ENCODE data around the gene FES. TPM values are rescaled to one million over a fixed set of nuclear protein-coding genes. Genes with fewer than 3 reads are reported as not detected.

The FES gene
- total RNA-seq, 1 donor from 2014 or later: 33.7 TPM

DNA sequence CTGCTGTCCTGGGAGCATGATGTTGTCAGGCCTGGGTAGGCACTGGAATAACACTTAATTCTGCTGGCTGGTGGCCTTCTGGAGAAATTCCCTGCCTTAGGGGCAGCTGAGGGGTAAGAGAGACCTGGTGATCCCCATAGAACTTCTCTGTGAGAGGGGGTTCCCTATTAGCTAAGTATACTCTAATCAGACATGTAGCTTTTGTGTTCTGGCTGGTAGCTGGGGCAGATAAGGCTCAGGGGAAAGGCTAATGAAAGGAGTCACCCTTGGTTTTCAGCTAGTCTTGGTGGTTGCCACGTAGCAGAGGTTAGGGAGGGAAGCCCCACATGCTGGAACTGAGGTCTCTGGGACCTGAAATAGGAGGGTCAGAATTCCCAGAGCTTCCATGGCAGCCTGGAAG lies 49.0 kb downstream of the FES start:
- Mint-ChIP-seq H3K9me3 (no peaks in the 10 kb centered on the region), H3K27ac (peak overlapping the region; percentile 74), H3K36me3 (ENCODE audit: low read depth) (peaks cover 16% of the 10 kb centered on the region), H3K4me1 (peaks cover 48% of the 10 kb centered on the region), H3K27me3 (no peaks in the 10 kb centered on the region), H3K4me3 (peak overlapping the region; percentile 17)
- no peak for DNase-seq
- intact Hi-C loops (cut with micrococcal nuclease): loop anchor here (2.0 to 10.0 kb wide), 6 partner anchors 61 to 1598 kb away; partner anchors contain the start of genes CIB1, IQGAP1 and POLG

DNA sequence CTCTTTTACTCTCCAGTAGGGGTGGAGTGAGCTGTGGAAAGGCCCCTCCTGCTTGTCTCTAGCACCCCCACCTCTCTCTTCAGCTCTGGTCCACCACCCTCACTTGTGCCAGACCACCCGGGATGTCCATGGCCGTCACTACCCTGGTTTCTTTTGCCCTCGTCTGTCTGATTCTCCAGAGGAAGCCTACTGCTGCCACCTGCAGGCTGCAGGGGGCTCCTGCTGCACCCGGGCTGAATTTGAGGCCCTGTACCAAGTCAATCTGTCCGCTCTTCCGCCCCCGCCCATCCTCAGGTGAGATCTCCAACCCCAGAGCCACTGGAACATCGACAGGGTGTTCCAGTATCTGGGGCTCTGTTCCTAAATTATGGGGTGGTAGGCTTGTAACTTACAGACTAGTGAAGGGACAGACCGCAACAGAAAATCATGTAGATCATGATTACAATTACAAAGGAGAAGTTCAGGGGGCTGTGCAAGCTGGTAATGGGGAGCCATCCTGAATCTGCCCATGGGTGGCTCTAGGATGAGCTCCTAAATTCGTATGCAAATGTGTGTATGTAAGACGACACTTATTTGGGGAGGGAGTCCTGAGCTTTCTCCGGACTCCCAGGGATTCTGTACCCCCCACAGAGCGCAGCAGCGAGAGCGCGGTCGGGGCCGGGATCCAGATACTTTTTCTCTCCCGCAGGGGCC lies 50.1 kb downstream of the FES start:
- Mint-ChIP-seq H3K27me3 (no peaks in the 10 kb centered on the region), H3K4me1 (peaks cover 42% of the 10 kb centered on the region), H3K27ac (peak overlapping the region; percentile 89), H3K4me3 (peak overlapping the region; percentile 81), H3K9me3 (no peaks in the 10 kb centered on the region), H3K36me3 (ENCODE audit: low read depth) (peaks cover 21% of the 10 kb centered on the region)
- intact Hi-C loops (cut with micrococcal nuclease): loop anchor here (1.0 to 10.0 kb wide), 8 partner anchors 32 to 1600 kb away; partner anchors contain the start of genes BLM, IQGAP1 and POLG
- DNase-seq: peak; percentile 96

DNA sequence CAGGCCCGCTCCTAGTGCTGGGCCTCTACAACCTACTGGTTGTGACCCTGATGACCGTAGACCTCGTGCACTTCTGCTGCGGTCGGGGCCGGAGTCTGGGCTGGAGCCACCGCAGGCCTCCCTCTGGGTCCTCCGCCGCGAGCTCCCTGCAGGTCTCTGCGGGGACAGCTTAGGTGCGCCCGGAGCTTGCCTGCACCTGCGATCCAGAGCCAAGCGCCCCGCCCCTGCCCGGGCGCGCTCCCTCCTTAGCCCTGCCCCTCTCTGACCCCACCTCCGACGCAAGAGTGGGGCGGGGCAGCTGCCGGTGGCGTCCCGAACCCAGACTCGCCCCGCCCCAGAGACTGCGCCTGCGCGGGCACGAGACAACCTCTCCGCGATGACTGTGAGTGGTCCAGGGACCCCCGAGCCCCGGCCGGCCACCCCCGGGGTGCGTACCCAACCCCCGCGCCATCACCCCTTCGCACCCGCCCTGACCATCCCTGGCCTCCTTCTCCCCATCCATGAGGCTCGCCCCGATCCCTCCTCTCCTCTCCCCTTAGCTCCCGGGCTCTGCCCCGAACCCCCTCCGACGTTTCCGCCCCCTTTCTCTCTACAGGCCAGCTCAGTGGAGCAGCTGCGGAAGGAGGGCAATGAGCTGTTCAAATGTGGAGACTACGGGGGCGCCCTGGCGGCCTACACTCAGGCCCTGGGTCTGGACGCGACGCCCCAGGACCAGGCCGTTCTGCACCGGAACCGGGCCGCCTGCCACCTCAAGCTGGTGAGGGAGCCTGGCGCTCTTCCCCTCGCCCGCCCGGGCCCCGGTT lies 50.8 kb downstream of the FES start, which contains the start of gene UNC45A:
Gene UNC45A, plus strand, starts transcription at position 337 of the 803 bp plus-strand sequence. Its CDS starts 40 bp downstream, at position 377.
- intact Hi-C loops (cut with micrococcal nuclease): loop anchor here (1.0 to 10.0 kb wide), 9 partner anchors 19 to 1600 kb away; partner anchors contain the start of genes BLM, IQGAP1, POLG and RCCD1
- H3K4me3 Mint-ChIP-seq: peak within 1 kb of the TSS; percentile 81
- H3K27ac Mint-ChIP-seq: peak within 1 kb of the TSS; percentile 89
- peaks cover 38% of the 10 kb centered on the region for H3K4me1 Mint-ChIP-seq
- no peaks in the 10 kb centered on the region for H3K9me3 Mint-ChIP-seq
- no peaks in the 10 kb centered on the region for H3K27me3 Mint-ChIP-seq
- DNase-seq: peak; percentile 99
- H3K36me3 Mint-ChIP-seq (ENCODE audit: low read depth): peaks cover 28% of the 10 kb centered on the region

DNA sequence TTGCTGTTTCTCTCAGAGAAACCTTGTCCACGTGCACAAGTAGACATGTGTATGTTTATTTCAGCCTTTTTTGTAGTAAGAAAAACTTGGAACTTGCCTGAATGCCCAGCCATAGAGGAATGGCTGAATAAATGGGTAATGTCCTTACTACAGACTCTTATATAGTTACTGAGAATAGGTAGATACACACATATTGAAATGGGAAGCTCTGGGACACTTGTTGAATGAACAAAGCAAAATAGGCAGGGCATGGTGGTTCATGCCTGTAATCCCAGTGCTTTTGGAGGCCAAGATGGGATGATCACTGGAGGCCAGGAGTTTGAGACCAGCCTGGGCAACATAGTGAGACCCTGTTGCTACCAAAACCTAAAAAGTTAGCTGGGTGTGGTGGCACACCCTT lies 52.5 kb downstream of the FES start:
- H3K36me3 Mint-ChIP-seq (ENCODE audit: low read depth): peaks cover 35% of the 10 kb centered on the region
- DNase-seq: no peak
- intact Hi-C loops (cut with micrococcal nuclease): loop anchor here (10.0 kb wide), 2 partner anchors 552 to 1602 kb away; partner anchors contain the start of genes IQGAP1 and POLG
- no peaks in the 10 kb centered on the region for H3K27me3 Mint-ChIP-seq
- peak overlapping the region; percentile 81 for H3K4me3 Mint-ChIP-seq
- H3K9me3 Mint-ChIP-seq: no peaks in the 10 kb centered on the region
- peaks cover 28% of the 10 kb centered on the region for H3K4me1 Mint-ChIP-seq
- H3K27ac Mint-ChIP-seq: peak overlapping the region; percentile 89

DNA sequence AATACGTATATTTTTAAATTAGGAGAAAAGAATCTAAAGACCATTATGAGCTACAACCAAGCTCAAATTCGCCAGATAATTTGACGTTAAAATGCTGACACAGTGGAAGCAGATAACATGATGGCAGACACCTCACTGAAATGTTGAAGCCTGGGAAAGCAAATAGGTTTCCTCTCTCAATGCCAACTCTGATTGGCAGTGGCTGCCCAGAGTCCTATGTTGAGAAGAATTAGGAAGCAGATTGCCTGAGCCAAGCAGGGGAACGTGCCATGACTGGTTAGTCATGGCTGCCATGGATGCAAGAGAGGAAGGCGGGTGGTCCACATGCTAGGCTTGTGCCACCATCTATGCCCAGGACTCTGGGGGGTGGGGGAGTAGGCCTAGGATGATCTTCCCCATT lies 54.0 kb downstream of the FES start:
- Mint-ChIP-seq H3K9me3 (no peaks in the 10 kb centered on the region), H3K36me3 (ENCODE audit: low read depth) (peaks cover 43% of the 10 kb centered on the region), H3K4me3 (no peak overlapping the region), H3K27me3 (no peaks in the 10 kb centered on the region), H3K4me1 (peaks cover 21% of the 10 kb centered on the region), H3K27ac (no peak overlapping the region)
- DNase-seq: no peak
- intact Hi-C loops (cut with micrococcal nuclease): loop anchor here (10.0 kb wide), 2 partner anchors 553 to 1603 kb away; partner anchors contain the start of genes IQGAP1 and POLG

DNA sequence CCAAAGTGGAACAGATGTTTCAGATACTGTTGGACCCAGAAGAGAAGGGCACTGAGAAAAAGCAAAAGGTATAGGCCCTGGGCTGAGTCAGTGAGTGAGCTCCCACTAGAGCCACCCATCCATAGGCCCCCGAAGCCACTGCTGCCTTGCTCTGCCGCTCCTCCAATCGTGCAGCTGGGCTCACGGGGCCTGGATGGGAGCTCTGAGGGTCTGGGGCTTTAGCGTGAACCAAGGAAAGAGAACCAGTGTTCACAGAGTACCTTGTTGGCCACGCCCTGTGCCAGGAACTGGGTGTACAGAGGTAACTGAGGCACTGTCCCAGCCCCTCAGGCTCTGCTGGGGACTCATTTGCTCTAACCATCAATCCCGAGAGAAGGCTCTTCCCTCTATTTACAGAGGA lies 55.5 kb downstream of the FES start:
- no peak overlapping the region for H3K4me3 Mint-ChIP-seq
- H3K27me3 Mint-ChIP-seq: no peaks in the 10 kb centered on the region
- no peak for DNase-seq
- peaks cover 50% of the 10 kb centered on the region for H3K36me3 Mint-ChIP-seq (ENCODE audit: low read depth)
- no peak overlapping the region for H3K27ac Mint-ChIP-seq
- H3K4me1 Mint-ChIP-seq: peaks cover 13% of the 10 kb centered on the region
- intact Hi-C loops (cut with micrococcal nuclease): loop anchor here (10.0 kb wide), 2 partner anchors 555 to 1605 kb away; partner anchors contain the start of genes IQGAP1 and POLG
- H3K9me3 Mint-ChIP-seq: no peaks in the 10 kb centered on the region

DNA sequence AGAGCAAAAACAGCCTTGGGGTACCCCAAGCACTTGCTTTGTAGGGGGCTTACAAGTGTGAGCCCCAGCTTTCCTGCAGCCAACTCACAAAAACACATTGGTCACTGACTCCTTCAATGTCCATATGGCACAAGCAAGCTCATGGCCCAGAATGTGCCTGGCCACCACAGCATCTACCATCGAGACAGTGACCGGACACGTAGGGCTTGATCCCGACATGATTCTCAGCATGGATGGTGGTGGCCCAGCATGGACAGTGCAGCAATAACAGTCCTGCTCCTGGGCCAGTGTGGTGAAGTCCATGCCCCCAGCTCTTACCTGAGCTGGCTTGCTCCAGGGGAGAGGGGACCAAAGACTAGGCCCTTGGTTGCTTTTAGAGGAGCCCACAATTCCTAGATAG lies 56.7 kb downstream of the FES start:
- Mint-ChIP-seq H3K27ac (no peak overlapping the region), H3K9me3 (no peaks in the 10 kb centered on the region), H3K36me3 (ENCODE audit: low read depth) (peaks cover 56% of the 10 kb centered on the region), H3K4me1 (peaks cover 11% of the 10 kb centered on the region), H3K4me3 (no peak overlapping the region), H3K27me3 (no peaks in the 10 kb centered on the region)
- intact Hi-C loops (cut with micrococcal nuclease): no loop called here
- no peak for DNase-seq

DNA sequence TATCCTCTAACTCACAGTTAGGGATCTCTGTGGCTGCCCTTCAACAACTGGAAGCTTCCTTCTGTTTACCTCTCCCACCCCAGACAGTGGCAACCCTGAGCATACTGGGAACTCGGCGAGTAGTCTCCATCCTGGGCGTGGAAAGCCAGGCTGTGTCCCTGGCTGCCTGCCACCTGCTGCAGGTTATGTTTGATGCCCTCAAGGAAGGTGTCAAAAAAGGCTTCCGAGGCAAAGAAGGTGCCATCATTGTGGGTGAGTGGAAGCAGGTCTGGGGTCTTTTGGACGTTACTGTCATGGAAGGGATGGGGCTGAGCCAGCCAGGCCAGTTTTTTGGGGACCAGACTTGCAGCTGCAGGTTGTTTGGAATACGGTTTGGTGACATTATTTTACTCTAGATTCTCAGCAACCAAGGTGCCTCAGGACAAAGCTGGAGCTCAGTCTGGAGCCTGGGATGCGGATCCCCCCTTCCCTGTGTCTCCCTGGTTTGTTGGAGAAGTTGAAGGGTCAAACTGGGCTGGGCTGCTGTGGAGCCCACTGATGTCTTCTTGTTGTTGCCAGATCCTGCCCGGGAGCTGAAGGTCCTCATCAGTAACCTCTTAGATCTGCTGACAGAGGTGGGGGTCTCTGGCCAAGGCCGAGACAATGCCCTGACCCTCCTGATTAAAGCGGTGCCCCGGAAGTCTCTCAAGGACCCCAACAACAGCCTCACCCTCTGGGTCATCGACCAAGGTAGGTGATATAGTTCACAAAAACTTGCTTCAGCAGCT lies 58.2 kb downstream of the FES start:
- Mint-ChIP-seq H3K36me3 (ENCODE audit: low read depth) (peaks cover 53% of the 10 kb centered on the region), H3K4me3 (no peak overlapping the region), H3K9me3 (no peaks in the 10 kb centered on the region), H3K4me1 (peaks cover 2% of the 10 kb centered on the region), H3K27ac (no peak overlapping the region), H3K27me3 (no peaks in the 10 kb centered on the region)
- no peak for DNase-seq
- intact Hi-C loops (cut with micrococcal nuclease): no loop called here

DNA sequence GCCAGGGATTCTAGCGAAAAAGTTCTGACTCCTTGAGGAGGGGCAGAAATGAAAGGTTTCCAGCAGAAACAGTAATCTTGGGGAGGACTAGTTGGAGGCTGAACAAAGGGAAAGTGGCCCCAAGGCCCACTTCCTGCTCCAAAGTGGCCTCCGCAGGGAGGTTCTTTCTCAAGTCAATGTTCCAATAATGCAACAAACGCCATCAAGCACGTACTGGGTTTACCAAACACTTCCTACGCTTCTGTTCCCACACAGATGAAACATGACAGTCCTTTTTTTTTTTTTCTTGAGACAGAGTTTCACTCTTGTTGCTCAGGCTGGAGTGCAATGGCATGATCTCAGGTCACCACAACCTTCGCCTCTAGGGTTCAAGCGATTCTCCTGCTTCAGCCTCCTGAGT lies 60.8 kb downstream of the FES start:
- H3K4me1 Mint-ChIP-seq: peaks cover 2% of the 10 kb centered on the region
- intact Hi-C loops (cut with micrococcal nuclease): no loop called here
- no peaks in the 10 kb centered on the region for H3K27me3 Mint-ChIP-seq
- no peaks in the 10 kb centered on the region for H3K9me3 Mint-ChIP-seq
- DNase-seq: no peak
- H3K27ac Mint-ChIP-seq: no peak overlapping the region
- H3K36me3 Mint-ChIP-seq (ENCODE audit: low read depth): peaks cover 47% of the 10 kb centered on the region
- H3K4me3 Mint-ChIP-seq: no peak overlapping the region

Other genes starting within 250 kb of the FES start
- gene BLM, start 167.2 kb upstream of the FES start, total RNA-seq: 64.1 and 66.4 TPM in 2 replicates
- 432 TPM in 2 replicates for gene FURIN, start 15.9 kb upstream of the FES start, total RNA-seq
- gene MAN2A2, start 18.8 kb downstream of the FES start, total RNA-seq: 196 and 206 TPM in 2 replicates
- gene HDDC3, start 48.0 kb downstream of the FES start, total RNA-seq: 36.3 and 39.9 TPM in 2 replicates
- gene UNC45A, start 50.8 kb downstream of the FES start, total RNA-seq: 66.9 and 67.0 TPM in 2 replicates
- 28.0 and 32.3 TPM in 2 replicates for gene RCCD1, start 70.4 kb downstream of the FES start, total RNA-seq
- gene PRC1, start 110.0 kb downstream of the FES start, total RNA-seq: 85.0 and 86.2 TPM in 2 replicates
- gene VPS33B, start 138.1 kb downstream of the FES start, total RNA-seq: 18.9 and 19.5 TPM in 2 replicates
- gene SV2B, start 215.8 kb downstream of the FES start, total RNA-seq: 0.05 and 0.07 TPM in 2 replicates

Measured in activated CD4-positive, alpha-beta T cell treated with anti-CD3 and anti-CD28 coated beads, Interleukin-2, amount 10 ng/mL, durations not matched to agents 24 days and 14 days (primary cell).